Esophagus muscularis mucosa (tissue), 4 donors: ENCODE results near the gene TAS2R41. TPM values are rescaled to one million over a fixed set of nuclear protein-coding genes. Genes with fewer than 3 reads are reported as not detected.

ENCODE experiments used
- DNase-seq: peaks from one replicate; pipeline ENCODE4 v3.0.0-alpha.2; 2017; ENCODE audit errors: extremely low spot score
- H3K27ac ChIP-seq, 4 donors: fragments of 200-600 bp; sonication (generic); replicated peaks in 1 of 4; 1 replicate in 3 of 4; 2 replicates in 1 of 4; pipeline ENCODE4 v1.5.1; 2016 to 2019; ENCODE audit warnings: mild to moderate bottlenecking in 1 of 4
- H3K27me3 ChIP-seq, 4 donors: fragments of 200-600 bp; sonication (generic); one replicate each; pipeline versions ENCODE4 v1.5.1 to v1.6.0; 2016 to 2019
- H3K36me3 ChIP-seq, 4 donors: fragments of 200-600 bp; sonication (generic); one replicate each; pipeline ENCODE4 v1.5.1; 2016 to 2019
- H3K4me1 ChIP-seq, 4 donors: fragments of 200-600 bp; sonication (generic); one replicate each; pipeline ENCODE4 v1.5.1; 2016 to 2019
- H3K4me3 ChIP-seq, 4 donors: fragments of 200-600 bp; sonication (generic); 1 replicate in 2 of 4; 2 replicates in 2 of 4; pipeline ENCODE4 v1.5.1; 2016 to 2019; ENCODE audit warnings: mild to moderate bottlenecking in 4 of 4, moderate library complexity in 1 of 4
- H3K9me3 ChIP-seq, 4 donors: fragments of 200-600 bp; sonication (generic); 1 replicate in 3 of 4; 2 replicates in 1 of 4; pipeline ENCODE4 v1.5.1; 2016 to 2019
- EP300 ChIP-seq: sonication (generic); formaldehyde crosslinking; IDR thresholded peaks from one replicate; pipeline ENCODE4 v1.6.1; 2017; ENCODE audit warnings: antibody characterized with exemption
- POLR2A ChIP-seq: fragments of 450-650 bp; IDR thresholded peaks from one replicate; pipeline ENCODE4 v1.6.1; 2017; ENCODE audit warnings: antibody characterized with exemption, moderate library complexity, mild to moderate bottlenecking, low read depth
- POLR2AphosphoS5 ChIP-seq, 2 donors: sonication (generic); formaldehyde crosslinking; IDR thresholded peaks; one replicate each; pipeline ENCODE4 v1.6.1; 2017; ENCODE audit warnings: antibody characterized with exemption in 2 of 2
- WGBS: methylation state at CpG from one replicate; pipeline ENCODE4 v1.1.5; 2018; 5-methylcytosine and 5-hydroxymethylcytosine counted together
- intact Hi-C: fragments of 100-400 bp; cut with DNase I; formaldehyde crosslinking; loops from one replicate; pipeline ENCODE4 v1.15.1; 2023
- total RNA-seq, 4 donors: library from RNA; depleted of rRNA; stranded (reverse); fragments of >200 nt; gene quantifications; one replicate each; pipeline versions ENCODE4 v1.1.0 to v1.2.1, GENCODE V29; 2016
- TF ChIP-seq, protein P1 (sequence below), 3 experiments: fragments of 200-600 bp in 2 of 3; fragments of 450-650 bp in 1 of 3; sonication (generic) in 2 of 3; IDR thresholded peaks; one replicate each; pipeline ENCODE4 v1.5.1; 2017 to 2019; ENCODE audit warnings: antibody characterized with exemption in 3 of 3, mild to moderate bottlenecking in 2 of 3, moderate library complexity in 1 of 3

The TAS2R41 gene
- total RNA-seq, 4 donors from 2014 or later = 0.66 TPM; not detected in 3

DNA sequence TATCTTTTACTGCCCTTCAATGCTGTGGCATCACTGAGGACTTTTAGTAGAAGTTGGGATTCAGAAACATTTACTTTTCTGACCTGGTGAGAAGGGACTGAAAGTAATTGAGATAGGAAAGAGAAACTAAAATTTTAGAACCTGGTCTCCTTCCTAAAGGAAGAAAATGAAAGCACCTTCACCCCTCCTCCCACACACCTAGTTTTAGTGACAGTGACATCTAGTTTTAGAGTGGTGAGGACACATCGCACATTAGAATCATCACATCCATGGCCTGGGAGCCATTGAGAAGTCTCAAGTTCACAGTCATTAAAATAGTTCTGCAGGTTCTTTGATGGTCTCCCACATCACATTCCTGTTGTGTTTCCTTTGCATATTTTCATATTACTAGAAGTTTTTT is 16.1 kb downstream of the TAS2R41 start:
- Histone ChIP-seq H3K27ac (no peak overlapping the region), H3K36me3 (no peaks in the 10 kb centered on the region), H3K9me3 (no peaks in the 10 kb centered on the region), H3K27me3 (no peaks in the 10 kb centered on the region), H3K4me3 (no peak overlapping the region), H3K4me1 (peaks cover 0 to 13% (median 4%) of the 10 kb centered on the region in 4 donors)
- intact Hi-C loops = no loop called here
- WGBS = 100% methylated on average over 1 of the region's 1 CpG
- no peak for DNase-seq
- no peak for TF ChIP-seq POLR2A
- no peak for TF ChIP-seq POLR2AphosphoS5 (IDR thresholded peaks at IDR 0.05)
- TF ChIP-seq EP300 = no peak
- TF ChIP-seq, protein P1, sequence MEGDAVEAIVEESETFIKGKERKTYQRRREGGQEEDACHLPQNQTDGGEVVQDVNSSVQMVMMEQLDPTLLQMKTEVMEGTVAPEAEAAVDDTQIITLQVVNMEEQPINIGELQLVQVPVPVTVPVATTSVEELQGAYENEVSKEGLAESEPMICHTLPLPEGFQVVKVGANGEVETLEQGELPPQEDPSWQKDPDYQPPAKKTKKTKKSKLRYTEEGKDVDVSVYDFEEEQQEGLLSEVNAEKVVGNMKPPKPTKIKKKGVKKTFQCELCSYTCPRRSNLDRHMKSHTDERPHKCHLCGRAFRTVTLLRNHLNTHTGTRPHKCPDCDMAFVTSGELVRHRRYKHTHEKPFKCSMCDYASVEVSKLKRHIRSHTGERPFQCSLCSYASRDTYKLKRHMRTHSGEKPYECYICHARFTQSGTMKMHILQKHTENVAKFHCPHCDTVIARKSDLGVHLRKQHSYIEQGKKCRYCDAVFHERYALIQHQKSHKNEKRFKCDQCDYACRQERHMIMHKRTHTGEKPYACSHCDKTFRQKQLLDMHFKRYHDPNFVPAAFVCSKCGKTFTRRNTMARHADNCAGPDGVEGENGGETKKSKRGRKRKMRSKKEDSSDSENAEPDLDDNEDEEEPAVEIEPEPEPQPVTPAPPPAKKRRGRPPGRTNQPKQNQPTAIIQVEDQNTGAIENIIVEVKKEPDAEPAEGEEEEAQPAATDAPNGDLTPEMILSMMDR (IDR thresholded peaks at IDR 0.05) = no peak

DNA sequence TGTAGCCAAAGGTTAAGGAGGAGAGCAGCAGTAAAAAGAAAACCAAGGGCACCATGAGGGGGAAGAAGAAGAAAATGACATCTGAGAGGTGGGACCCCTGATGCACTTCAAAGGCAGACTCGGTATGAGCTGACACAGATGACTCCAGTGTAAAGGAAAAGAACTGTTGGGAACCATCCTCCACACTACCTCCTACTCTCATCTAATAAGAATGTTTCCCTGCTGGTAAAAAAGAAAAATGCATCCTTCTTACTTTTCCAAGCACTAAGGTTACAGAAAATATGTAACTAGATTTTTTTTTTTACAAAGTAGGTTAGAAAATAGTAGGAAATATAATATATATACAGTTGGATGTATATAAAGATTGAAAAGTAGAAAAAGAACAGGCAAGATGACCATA is 16.9 kb downstream of the TAS2R41 start:
- 60% methylated on average over 1 of the region's 1 CpG for WGBS
- no peaks in the 10 kb centered on the region for H3K36me3 ChIP-seq
- no peak for DNase-seq
- H3K27me3 ChIP-seq = no peaks in the 10 kb centered on the region
- H3K4me1 ChIP-seq = peaks cover 6 to 19% (median 8%) of the 10 kb centered on the region in 4 donors
- H3K4me3 ChIP-seq = no peak overlapping the region
- TF ChIP-seq, protein P1 (IDR thresholded peaks at IDR 0.05) = no peak
- TF ChIP-seq POLR2A (no peak), EP300 (no peak), POLR2AphosphoS5 (IDR thresholded peaks at IDR 0.05) (no peak)
- no peak overlapping the region for H3K27ac ChIP-seq
- intact Hi-C loops = no loop called here
- no peaks in the 10 kb centered on the region for H3K9me3 ChIP-seq

DNA sequence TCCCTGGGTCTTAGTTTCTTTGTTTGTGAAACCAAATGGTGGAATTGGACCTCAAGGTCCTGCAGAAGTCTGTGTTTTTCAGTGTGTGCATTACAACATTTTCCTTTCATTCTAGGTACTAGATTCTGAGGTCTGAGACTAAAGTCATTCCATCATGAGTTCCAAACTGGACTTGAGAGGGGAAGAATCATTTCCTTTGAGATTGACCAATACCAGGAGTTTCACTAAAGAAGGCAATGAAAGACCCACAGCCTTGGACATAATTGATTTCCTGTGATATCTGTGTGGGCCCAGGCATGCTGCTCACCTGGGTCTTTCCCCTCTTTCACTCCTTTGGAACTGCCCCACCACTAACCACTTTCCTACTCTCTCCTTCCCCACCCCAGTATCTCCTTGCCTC is 18.2 kb downstream of the TAS2R41 start:
- TF ChIP-seq POLR2A (no peak), EP300 (no peak), POLR2AphosphoS5 (IDR thresholded peaks at IDR 0.05) (no peak)
- TF ChIP-seq, protein P1 (IDR thresholded peaks at IDR 0.05) = no peak
- no peak for DNase-seq
- intact Hi-C loops = no loop called here
- peaks cover 10 to 23% (median 14%) of the 10 kb centered on the region in 4 donors for H3K4me1 ChIP-seq
- H3K27me3 ChIP-seq = no peaks in the 10 kb centered on the region
- H3K36me3 ChIP-seq = no peaks in the 10 kb centered on the region
- no peaks in the 10 kb centered on the region for H3K9me3 ChIP-seq
- H3K27ac ChIP-seq = no peak overlapping the region
- no peak overlapping the region for H3K4me3 ChIP-seq

DNA sequence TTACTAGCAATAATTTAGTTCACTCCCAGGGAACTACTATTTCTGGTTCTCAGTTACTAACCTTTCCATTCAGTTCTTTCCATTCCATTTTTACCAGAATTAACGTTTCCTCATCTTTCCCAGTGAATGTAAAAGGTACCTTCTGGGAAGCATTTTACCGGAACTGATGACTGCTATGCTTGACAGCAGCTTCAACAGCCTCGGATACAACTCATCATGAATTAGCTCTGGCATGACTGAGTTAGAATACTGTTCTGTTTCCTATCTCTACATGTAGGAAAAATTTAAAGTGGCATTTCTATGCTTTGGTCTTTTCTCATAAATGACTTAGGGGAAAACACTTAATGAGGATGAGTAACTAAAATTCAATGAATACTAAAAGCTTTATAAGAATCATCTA is 18.6 kb downstream of the TAS2R41 start:
- peaks cover 10 to 23% (median 14%) of the 10 kb centered on the region in 4 donors for H3K4me1 ChIP-seq
- H3K4me3 ChIP-seq = no peak overlapping the region
- TF ChIP-seq, protein P1 (IDR thresholded peaks at IDR 0.05) = no peak
- TF ChIP-seq EP300 (no peak), POLR2AphosphoS5 (IDR thresholded peaks at IDR 0.05) (no peak), POLR2A (no peak)
- H3K27ac ChIP-seq = no peak overlapping the region
- no peaks in the 10 kb centered on the region for H3K9me3 ChIP-seq
- H3K36me3 ChIP-seq = no peaks in the 10 kb centered on the region
- DNase-seq = no peak
- intact Hi-C loops = no loop called here
- WGBS = 77% methylated on average over 3 of the region's 3 CpGs
- H3K27me3 ChIP-seq = no peaks in the 10 kb centered on the region

DNA sequence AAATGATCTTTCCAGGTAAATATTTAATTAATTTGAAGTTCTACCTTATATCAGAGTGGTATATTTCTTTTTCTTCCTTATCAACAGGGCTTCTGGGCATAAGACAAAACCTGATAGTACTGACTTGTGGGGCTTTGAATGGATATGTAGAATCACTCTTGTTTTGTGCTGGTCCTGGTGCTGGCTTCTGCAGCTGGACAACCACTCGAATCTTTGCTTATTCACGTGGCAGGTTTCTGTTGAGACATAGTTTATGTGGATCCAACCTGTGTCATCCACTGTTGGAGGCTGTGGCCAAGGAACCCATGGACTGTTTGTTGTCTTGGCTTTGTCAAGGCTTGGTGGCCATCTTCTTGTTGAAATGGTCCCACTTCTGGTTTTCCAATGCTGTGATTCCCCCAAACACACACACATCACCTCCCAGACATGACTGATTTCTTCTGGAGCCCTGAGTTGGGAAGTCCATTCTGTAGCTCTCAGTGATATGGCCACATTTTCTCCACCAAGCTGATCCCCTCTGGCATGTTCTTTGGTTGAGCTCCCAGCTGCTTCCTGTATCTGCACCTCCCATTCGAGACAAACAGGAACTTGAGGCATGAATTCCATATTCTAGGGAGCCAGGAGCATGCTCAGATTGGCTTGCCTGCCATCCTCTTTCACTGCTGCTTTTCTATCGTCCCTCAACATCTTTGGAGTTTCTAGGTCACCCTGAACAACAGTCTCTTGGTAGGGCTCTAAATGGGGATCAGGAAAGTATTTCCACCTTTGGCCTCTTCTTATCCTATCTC is 19.5 kb downstream of the TAS2R41 start:
- Histone ChIP-seq H3K4me3 (no peak overlapping the region), H3K9me3 (no peaks in the 10 kb centered on the region), H3K27ac (no peak overlapping the region), H3K27me3 (no peaks in the 10 kb centered on the region), H3K4me1 (peaks cover 10 to 15% (median 12%) of the 10 kb centered on the region in 4 donors), H3K36me3 (no peaks in the 10 kb centered on the region)
- WGBS = 74% methylated on average over 4 of the region's 4 CpGs
- no peak for DNase-seq
- TF ChIP-seq, protein P1 (IDR thresholded peaks at IDR 0.05) = no peak
- TF ChIP-seq EP300 (no peak), POLR2AphosphoS5 (IDR thresholded peaks at IDR 0.05) (no peak), POLR2A (no peak)
- intact Hi-C loops = no loop called here
